Stimulated activated CD8-positive, alpha-beta memory T cell treated with anti-CD3 and anti-CD28 coated beads, Interleukin-4, amount 100 ng/mL, for 48 hours (primary cell): ENCODE results near the gene NRARP.

ENCODE experiments used
- DNase-seq: peaks from one replicate; pipeline ENCODE4 v3.0.0-alpha.2; 2020

Gene NRARP

GRCh38 chr9:137255448-137256114, 46.5 kb downstream of the NRARP start:
- DNase-seq, result no peak

DNA sequence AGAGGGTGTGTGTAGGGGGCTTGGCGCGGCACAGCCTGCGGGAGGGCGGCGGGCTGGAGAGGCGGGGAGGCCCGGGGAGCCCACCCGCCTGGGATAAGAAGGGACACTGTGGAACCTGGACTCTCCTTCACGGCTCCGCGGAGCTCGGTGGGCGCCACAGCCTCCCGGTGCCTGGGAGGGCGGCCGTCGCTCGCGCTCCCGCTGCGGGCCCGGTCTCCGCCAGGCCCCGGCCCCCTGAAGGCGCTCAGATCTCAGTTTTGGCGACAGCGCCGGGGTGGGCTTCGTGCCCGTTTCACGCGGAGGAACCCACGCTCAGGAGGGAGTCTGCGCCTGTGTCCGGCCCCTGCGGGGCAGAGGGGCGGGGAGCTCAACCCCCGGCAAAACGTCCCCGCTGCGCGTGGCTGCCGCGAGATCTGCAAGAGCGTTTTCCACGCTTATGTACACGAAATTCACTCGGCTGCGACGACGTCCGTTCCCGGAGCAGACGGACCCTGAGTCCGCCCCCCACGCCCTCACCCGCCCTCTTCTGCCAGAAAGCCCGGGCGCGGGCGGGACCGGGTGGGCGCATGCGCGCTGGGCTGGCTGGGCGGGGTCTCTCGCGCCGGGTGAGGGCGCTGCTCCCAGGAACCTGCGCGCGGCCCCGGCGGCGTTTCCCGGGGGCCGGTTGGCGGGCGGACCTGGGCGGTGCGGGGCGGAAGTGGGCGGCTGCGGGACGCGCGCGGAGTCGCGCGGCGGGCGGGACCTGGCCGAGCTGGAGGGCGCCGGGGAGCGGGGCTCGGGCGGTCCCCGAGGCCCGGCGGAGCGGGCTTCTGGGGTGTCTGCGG, 47.2 kb downstream of the NRARP start, which contains the start of gene NELFB:
Gene NELFB (plus strand): TSS at position 704 of the 824 bp plus-strand sequence.
- DNase-seq, result peak; percentile 99

GRCh38 chr9:137253717-137254623, 48.1 kb downstream of the NRARP start:
- no peak for DNase-seq

- DNase-seq, result no peak
Observed at GRCh38 chr9:137252555-137253506, 49.2 kb downstream of the NRARP start.

DNA sequence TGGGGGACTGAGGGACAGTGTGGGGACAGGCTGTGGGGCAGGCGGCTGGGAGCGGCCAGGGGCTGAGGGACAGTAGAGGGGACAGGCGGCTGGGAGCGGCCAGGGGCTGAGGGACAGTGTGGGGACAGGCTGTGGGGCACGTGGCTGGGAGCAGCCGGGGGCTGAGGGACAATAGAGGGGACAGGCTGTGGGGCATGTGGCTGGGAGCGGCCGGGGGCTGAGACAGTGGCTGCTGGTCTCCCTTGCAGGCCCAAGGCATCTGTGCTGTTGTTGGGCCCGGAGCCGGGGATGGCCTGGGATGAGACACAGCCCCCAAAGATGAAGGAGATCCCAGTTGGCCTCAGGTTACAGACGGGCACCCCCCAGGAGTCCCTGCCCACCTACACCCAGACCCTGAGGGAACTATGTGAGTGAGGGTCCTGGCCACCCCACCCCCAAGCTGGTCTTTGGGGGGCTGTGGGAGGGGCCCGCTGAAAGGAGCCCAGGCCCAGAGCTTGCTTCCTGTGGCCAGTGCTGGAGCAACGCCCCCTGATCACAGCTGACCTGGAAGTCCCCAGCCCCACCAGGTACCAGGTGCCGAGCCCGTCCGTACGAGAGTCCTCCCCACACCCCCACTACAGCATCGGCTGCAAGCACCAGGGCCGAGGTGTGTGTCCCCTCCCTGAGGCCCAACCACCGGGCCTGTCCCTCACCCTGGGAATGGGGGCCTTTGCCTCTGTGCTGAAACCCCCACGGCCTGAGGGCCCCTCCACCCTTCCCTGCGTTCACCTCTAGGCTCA, 50.4 kb downstream of the NRARP start:
- no peak for DNase-seq

DNA sequence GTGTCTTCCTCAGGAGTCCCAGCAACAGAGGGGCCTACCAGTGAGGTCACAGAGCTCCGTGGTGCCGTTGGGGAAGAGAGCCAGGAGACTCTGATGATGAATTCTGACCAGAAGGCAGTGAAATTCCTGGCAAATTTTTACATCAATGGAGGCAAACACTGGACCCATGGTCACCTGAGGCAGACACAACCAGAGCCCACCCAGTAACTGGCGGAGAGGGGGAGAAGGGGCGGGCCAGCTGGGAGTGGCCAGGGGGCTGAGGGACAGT, 50.9 kb downstream of the NRARP start, which contains the start of gene STPG3:
Gene STPG3 (plus strand): TSS at position 93 of the 268 bp plus-strand sequence. CDS start 1 bp downstream, at position 94.
- no peak for DNase-seq

- DNase-seq, result no peak
Observed at GRCh38 chr9:137250329-137251193, 51.5 kb downstream of the NRARP start.
